Lower lobe of right lung (tissue), 2 donors: Measurements from ENCODE around the gene ZMYND11. TPM values are rescaled to one million over a fixed set of nuclear protein-coding genes. Genes with fewer than 3 reads are reported as not detected.
A peak's percentile ranks its signal among the peaks of the same experiment; 100 is the strongest.

Experiments used
- ATAC-seq, 2 donors: fragments of 200-7000 bp; cut with Tn5 transposase; one replicate each; pipeline ENCODE4 v1.9.1; 2020 to 2022; ENCODE audit warnings: mild to moderate bottlenecking in 2 of 2, moderate library complexity in 2 of 2
- DNase-seq: peaks from one replicate; pipeline ENCODE4 v3.0.0-alpha.2; 2020
- H3K27ac ChIP-seq: fragments of 200-600 bp; one replicate; pipeline ENCODE4 v1.8.0; 2022
- H3K27me3 ChIP-seq: fragments of 200-600 bp; one replicate; pipeline ENCODE4 v1.8.0; 2022; ENCODE audit warnings: low read depth
- H3K36me3 ChIP-seq: fragments of 200-600 bp; one replicate; pipeline ENCODE4 v1.8.0; 2022; ENCODE audit warnings: mild to moderate bottlenecking
- H3K4me1 ChIP-seq: fragments of 200-600 bp; one replicate; pipeline ENCODE4 v1.8.0; 2022
- H3K4me3 ChIP-seq: fragments of 200-600 bp; one replicate; pipeline ENCODE4 v1.8.0; 2022; ENCODE audit warnings: mild to moderate bottlenecking
- H3K9me3 ChIP-seq: fragments of 200-600 bp; one replicate; pipeline ENCODE4 v1.8.0; 2022
- intact Hi-C: fragments of 100-400 bp; cut with DNase I; formaldehyde crosslinking; loops from one replicate; pipeline ENCODE4 v1.11.0; 2022
- long read RNA-seq: library from polyadenylated mRNA; unstranded; transcript quantifications from one replicate; pipeline ENCODE4 v2.0.0, GENCODE V29; 2021
- total RNA-seq: library from RNA; stranded (reverse); fragmentation: NEBNext Ultra II Directional; extraction: Animal tissue kit (Norgen Biotek cat#: 25700); gene quantifications from one replicate; pipeline ENCODE4 v1.2.1, GENCODE V29; 2021
- TF ChIP-seq, protein P1 (sequence below): fragments of 200-600 bp; IDR thresholded peaks from one replicate; pipeline ENCODE4 v1.8.0; 2022; ENCODE audit warnings: antibody characterized with exemption, mild to moderate bottlenecking
- donor health status: DM: no; HTN: yes; CAD: no; lungs with severe emphysema.

Gene ZMYND11
- 68.9 TPM for total RNA-seq
- long read RNA-seq, full-length matches to known transcripts: 26 of 124 reads
- long read RNA-seq, partial matches to known transcripts: 17 of 124 reads
- long read RNA-seq, other reads (novel, unspliced or antisense): 81 of 124 reads

- intact Hi-C loops: no loop called here
- no peaks in the 10 kb centered on the region for H3K27me3 ChIP-seq
- peak within 1 kb of the TSS; percentile 85 for H3K4me3 ChIP-seq
- H3K36me3 ChIP-seq: no peaks in the 10 kb centered on the region
- H3K4me1 ChIP-seq: peaks cover 39% of the 10 kb centered on the region
- TF ChIP-seq, protein P1, sequence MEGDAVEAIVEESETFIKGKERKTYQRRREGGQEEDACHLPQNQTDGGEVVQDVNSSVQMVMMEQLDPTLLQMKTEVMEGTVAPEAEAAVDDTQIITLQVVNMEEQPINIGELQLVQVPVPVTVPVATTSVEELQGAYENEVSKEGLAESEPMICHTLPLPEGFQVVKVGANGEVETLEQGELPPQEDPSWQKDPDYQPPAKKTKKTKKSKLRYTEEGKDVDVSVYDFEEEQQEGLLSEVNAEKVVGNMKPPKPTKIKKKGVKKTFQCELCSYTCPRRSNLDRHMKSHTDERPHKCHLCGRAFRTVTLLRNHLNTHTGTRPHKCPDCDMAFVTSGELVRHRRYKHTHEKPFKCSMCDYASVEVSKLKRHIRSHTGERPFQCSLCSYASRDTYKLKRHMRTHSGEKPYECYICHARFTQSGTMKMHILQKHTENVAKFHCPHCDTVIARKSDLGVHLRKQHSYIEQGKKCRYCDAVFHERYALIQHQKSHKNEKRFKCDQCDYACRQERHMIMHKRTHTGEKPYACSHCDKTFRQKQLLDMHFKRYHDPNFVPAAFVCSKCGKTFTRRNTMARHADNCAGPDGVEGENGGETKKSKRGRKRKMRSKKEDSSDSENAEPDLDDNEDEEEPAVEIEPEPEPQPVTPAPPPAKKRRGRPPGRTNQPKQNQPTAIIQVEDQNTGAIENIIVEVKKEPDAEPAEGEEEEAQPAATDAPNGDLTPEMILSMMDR: no peak
- H3K27ac ChIP-seq: peak within 1 kb of the TSS; percentile 96
- DNase-seq (peak; percentile 76), ATAC-seq (peak; percentile 84 to 85)
- H3K9me3 ChIP-seq: no peaks in the 10 kb centered on the region
Observed at GRCh38 chr10:135132-135600, at the start of gene ZMYND11. ZMYND11 (plus strand) TSS chr10:135455; CDS start chr10:180013, 44,558 bp downstream.

DNA sequence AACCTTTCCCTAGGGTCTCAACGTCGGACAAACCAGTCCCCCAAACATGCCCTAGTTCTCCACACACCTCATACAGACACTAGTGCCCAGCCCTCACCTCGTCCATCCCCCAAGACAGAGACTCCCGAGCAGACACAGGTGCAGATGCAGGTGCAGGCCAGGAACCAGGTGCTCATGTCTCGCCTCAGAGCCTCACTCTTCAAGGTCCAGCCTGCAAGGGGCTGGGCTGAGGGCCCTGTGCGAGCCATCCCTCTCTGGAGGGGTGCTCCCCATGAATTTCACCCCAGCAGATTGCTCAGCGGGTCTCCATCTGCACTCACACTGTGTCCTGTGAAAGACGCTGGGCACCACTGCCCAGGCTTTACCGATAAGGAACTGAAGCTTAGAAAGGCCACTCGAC is 49.2 kb upstream of the ZMYND11 start:
- Histone ChIP-seq H3K9me3 (no peaks in the 10 kb centered on the region), H3K4me3 (no peak overlapping the region), H3K4me1 (no peaks in the 10 kb centered on the region), H3K27ac (no peak overlapping the region), H3K27me3 (no peaks in the 10 kb centered on the region), H3K36me3 (no peaks in the 10 kb centered on the region)
- intact Hi-C loops: no loop called here
- TF ChIP-seq, protein P1: no peak
- DNase-seq: no peak
- ATAC-seq: no peak

GRCh38 chr10:87177-88080 is 47.8 kb upstream of the ZMYND11 start:
- Histone ChIP-seq H3K4me1 (no peaks in the 10 kb centered on the region), H3K36me3 (no peaks in the 10 kb centered on the region), H3K4me3 (no peak overlapping the region), H3K27me3 (no peaks in the 10 kb centered on the region), H3K27ac (no peak overlapping the region), H3K9me3 (no peaks in the 10 kb centered on the region)
- no peak for DNase-seq
- peak in 1 of 2 donors; percentile 31 for ATAC-seq
- TF ChIP-seq, protein P1: no peak
- intact Hi-C loops: no loop called here

DNA sequence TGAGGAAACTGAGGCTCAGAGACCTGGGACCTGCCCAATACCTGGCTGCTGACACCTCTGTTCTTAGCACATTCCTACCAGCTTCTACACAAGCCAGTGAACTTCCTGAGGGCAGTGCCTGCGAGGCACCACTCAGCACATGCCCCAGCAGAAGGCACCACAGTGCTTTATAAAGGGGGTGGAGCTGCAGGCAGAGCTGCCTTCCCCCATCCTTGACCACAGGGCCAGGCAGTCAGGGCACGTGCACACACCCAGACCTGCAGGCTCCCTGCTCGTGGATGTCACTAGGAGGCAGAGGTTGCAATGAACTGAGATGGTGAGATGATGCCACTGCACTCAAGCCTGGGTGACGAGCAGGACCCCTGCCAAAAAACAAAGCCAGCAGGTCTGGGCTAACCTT is 47.0 kb upstream of the ZMYND11 start:
- no peaks in the 10 kb centered on the region for H3K4me1 ChIP-seq
- H3K4me3 ChIP-seq: no peak overlapping the region
- no peaks in the 10 kb centered on the region for H3K36me3 ChIP-seq
- ATAC-seq (no peak), DNase-seq (no peak)
- H3K9me3 ChIP-seq: no peaks in the 10 kb centered on the region
- TF ChIP-seq, protein P1: no peak
- intact Hi-C loops: no loop called here
- H3K27ac ChIP-seq: no peak overlapping the region
- no peaks in the 10 kb centered on the region for H3K27me3 ChIP-seq

- TF ChIP-seq, protein P1: no peak
- intact Hi-C loops: no loop called here
- H3K9me3 ChIP-seq: no peaks in the 10 kb centered on the region
- no peaks in the 10 kb centered on the region for H3K36me3 ChIP-seq
- no peaks in the 10 kb centered on the region for H3K4me1 ChIP-seq
- no peak overlapping the region for H3K4me3 ChIP-seq
- no peak overlapping the region for H3K27ac ChIP-seq
- DNase-seq (no peak), ATAC-seq (no peak)
- H3K27me3 ChIP-seq: no peaks in the 10 kb centered on the region
Observed at GRCh38 chr10:89248-89647, 46.0 kb upstream of the ZMYND11 start.
